ENCODE data around the gene FREM3.
"Not testable (repeated sequence)": the region's sequence is repeated elsewhere in the genome, so short reads cannot be mapped to it uniquely, and the experiment has no call there.

Gene FREM3

DNA sequence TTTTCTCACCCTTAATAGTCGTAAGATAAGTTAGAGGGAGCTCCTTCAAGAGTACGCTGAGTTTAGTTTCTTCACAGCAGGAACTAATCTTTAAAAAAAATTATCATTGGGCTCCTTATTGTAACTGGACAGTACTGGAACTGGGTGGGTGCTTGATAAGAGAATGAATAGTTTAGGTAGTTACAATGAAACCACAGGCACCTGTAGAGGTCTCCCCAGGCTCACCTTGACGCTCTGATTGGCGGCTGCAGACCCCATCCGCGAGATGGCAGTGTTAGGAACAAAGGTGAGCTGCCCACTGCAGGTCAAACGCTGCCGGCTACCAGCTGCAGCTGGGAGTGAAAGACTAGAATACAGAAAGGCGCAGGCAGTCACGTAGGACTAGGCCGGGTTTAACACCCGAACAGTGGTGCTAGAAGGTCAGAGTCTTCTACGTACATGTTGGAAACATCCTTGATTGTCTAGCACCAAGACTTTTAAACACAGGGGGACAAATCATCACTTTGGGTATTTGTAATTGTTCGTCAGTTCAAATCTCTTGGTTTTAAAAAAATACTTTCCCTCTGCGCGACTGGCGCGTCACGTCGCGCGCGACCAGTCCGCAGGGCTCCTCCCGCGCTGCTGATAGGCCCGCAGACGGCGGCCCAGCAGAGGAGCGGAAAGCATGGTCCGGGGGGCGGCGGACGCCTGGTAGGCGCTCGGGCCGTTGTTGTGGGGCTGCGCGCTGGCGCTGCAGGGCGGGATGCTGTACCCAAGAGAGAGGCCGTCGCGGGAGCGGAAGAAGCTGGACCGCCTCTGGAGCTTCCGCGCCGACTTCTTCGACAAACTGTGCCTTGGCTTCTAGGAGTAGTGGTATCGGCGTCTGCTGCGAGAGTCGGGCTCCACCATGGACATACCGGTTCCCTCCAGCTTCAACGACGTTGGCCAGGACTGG is 141.4 kb downstream of the FREM3 start:
- Mint-ChIP-seq H3K27ac (peak overlapping the region; percentile 80), H3K36me3 (no peaks in the 10 kb centered on the region), H3K9me3 (no peaks in the 10 kb centered on the region), H3K4me1 (peaks cover 21% of the 10 kb centered on the region), H3K4me3 (peak overlapping the region; percentile 96), H3K27me3 (no peaks in the 10 kb centered on the region)

DNA sequence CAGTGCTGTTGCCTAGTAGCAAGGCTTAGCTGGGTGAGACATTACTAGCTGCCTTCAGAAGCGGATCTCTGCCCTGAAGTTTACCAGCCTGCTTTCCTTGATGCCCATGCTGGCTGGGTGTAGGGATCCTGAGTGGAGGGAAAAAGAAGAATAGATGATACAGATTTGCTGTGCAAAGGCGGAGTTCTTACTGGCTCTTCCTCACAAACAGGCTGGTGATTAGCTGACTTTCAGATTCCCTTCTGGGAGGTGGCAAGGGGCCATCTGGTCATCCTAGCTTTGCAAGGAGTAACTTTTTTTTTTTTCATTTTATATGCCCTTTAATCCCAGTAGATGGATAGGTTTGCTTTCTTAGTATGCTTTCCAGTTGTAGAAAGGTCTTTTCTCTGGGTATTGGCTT is 142.2 kb downstream of the FREM3 start:
- Mint-ChIP-seq H3K4me1 (peaks cover 21% of the 10 kb centered on the region), H3K36me3 (peaks cover 2% of the 10 kb centered on the region), H3K9me3 (no peaks in the 10 kb centered on the region), H3K27ac (no peak overlapping the region), H3K4me3 (peak overlapping the region; percentile 96), H3K27me3 (no peaks in the 10 kb centered on the region)

DNA sequence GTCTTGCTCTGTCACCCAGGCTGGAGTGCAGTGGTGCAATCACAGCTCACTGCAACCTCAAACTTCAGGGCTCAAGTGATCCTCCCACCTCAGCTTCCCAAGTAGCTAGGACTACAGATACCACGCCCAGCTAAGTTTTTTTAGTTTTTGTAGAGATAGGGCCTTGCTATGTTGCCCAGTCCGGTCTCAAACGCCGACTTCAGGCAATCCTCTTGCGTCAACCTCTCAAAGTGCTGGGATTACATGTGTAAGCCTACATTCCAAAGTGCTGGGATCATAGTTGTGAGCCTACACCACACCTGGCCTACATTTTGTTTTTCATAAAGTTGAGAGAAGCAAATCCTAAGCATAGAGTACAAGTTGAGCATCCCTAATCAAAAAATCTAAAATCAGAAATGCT is 144.8 kb downstream of the FREM3 start:
- H3K36me3 Mint-ChIP-seq, result peaks cover 6% of the 10 kb centered on the region
- no peaks in the 10 kb centered on the region for H3K27me3 Mint-ChIP-seq
- no peak overlapping the region for H3K4me3 Mint-ChIP-seq
- no peak overlapping the region for H3K27ac Mint-ChIP-seq
- H3K9me3 Mint-ChIP-seq, result no peaks in the 10 kb centered on the region
- peaks cover 22% of the 10 kb centered on the region for H3K4me1 Mint-ChIP-seq

DNA sequence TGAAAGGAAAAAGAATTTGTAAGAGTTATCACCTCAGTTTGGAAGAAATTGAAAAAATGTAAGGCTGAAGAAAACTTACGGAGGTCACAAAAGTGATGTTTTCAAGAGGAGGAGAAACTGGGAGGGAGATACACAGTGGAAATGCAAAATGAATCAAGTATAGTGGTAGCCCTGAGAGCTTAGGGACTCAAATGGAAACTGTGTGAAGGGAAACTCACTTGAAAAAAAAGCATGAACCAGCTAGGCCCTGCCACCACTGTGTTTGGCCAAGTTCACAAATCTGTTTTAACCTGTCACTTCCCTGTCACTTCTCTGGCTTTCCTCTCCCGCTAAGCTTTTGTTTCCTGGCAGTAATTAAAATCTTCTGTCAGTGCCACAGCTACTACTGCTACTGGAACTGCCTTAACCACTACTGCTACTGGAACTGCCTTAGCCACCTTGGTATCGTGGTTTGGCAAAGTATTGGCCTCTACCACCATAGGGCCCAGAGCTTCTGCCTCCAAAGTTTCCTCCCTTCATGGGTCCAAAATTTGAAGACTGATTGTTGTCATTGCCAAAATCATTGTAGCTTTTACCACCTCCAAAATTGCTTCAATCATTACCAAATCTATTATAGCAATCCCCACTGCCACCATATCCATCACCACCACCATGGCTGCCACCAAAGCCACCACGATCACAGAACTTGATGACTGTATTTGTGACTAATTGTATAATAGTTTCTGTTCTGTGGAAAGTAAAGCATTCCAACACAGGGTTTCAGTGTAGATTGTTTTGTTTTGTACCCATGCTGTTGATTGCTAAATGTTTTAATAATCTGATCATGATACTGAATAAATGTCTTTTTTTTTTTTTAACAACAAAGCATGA is 145.5 kb downstream of the FREM3 start:
- Mint-ChIP-seq H3K4me1 (peaks cover 22% of the 10 kb centered on the region), H3K27me3 (no peaks in the 10 kb centered on the region), H3K36me3 (peaks cover 9% of the 10 kb centered on the region), H3K9me3 (no peaks in the 10 kb centered on the region), H3K27ac (peak overlapping the region; percentile 37), H3K4me3 (no peak overlapping the region)

DNA sequence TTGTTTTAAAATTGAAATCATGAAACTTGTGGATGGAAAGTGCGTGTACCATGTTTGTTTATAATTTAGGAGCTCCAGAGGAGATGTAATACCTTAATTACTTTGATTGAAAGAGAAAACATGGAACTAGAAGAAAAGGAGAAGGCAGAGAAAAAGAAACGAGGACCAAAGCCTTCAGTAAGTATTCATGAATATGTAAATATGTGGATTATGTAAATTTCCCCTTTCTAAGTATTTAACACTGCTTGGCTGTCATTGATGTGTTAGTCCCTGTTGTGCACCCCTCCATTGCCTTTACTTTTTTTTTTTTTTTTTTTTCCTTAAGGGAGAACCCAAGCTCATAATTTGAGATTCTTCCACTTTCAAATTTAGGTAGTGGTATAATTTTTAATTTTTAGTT is 150.5 kb downstream of the FREM3 start:
- no peaks in the 10 kb centered on the region for H3K9me3 Mint-ChIP-seq
- H3K4me1 Mint-ChIP-seq, result peaks cover 14% of the 10 kb centered on the region
- H3K36me3 Mint-ChIP-seq, result peaks cover 20% of the 10 kb centered on the region
- no peak overlapping the region for H3K4me3 Mint-ChIP-seq
- no peaks in the 10 kb centered on the region for H3K27me3 Mint-ChIP-seq
- H3K27ac Mint-ChIP-seq, result peak overlapping the region; percentile 51

DNA sequence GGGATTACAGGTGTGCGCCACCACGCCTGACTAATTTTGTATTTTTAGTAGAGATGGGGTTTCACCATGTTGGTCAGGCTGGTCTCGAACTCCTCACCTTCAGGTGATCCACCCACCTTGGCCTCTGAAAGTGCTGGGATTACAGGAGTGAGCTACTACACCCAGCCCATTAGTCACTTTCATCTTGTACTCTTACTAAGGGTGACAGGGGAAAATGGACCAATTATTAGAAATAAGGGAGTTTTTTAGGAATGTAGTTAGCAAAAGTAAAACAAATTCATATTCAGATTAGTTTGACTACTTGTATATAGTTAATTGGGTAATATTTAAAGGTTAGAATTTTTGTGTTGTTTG is 160.8 kb downstream of the FREM3 start:
- Mint-ChIP-seq H3K9me3 (no peaks in the 10 kb centered on the region), H3K27me3 (no peaks in the 10 kb centered on the region), H3K27ac (no peak overlapping the region), H3K36me3 (peaks cover 35% of the 10 kb centered on the region), H3K4me1 (peaks cover 29% of the 10 kb centered on the region), H3K4me3 (no peak overlapping the region)

DNA sequence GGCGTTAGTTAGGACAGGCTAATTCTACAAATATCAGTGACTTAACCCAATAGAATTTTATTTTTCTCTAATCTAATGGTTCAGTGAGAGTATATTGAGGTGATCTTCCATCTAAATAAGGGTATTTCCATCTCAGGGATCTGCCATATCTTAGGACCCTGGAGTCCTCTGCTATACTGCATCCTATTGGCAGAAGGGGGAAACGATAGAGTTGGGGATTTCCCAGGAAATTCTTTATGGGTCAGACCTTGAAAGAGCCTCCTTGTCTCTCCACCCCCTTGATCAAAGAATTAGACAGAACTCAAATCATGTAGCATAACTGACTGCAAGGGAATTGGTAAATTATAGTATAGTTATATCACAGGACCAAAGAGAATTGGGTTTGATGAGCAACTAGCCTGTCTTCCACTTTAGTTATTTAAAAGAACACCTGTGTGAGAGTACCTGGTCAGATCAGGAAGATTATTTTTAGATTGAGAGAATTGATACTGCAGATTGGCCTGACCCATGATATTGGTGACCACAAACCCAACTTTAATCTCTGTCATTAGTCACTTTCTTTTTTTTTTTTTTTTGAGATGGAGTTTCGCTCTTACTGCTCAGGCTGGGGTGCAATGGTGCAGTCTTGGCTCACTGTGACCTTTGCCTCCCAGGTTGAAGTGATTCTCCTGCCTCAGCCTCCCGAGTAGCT is 161.4 kb downstream of the FREM3 start:
- peaks cover 35% of the 10 kb centered on the region for H3K36me3 Mint-ChIP-seq
- H3K27ac Mint-ChIP-seq, result peak overlapping the region; percentile 78
- no peak overlapping the region for H3K4me3 Mint-ChIP-seq
- peaks cover 29% of the 10 kb centered on the region for H3K4me1 Mint-ChIP-seq
- no peaks in the 10 kb centered on the region for H3K27me3 Mint-ChIP-seq
- no peaks in the 10 kb centered on the region for H3K9me3 Mint-ChIP-seq

DNA sequence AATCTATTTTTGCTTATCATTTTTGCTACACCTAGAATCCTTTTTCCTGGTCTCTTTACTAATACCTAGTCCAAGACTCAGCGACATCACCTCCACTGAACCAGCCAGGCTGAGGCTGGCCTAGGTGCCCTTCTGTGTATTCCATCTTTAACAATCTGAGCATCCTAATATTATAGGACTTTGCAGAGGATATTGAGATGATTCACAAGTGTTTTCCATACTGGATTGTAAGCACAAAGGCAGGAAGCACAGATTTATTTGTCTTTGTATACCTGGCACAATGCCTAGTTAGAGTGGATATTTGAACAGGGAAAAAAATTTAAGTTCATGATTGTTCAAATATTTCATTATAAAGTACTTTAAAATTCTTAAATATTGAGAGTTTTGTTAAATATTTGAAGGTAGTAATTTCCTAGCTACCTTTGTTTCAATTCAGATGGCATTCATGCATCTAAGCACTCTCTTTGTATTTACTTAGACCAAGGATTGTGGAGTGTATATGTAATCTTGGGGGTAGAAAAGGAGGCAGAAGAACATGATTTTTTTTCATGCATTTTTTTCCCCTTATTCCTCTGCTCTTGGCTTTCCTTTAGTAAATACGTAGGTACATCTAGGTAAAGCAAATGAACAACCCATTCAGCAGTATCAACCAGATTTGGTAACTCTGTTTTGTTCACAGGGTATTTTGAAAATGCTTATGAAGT is 168.5 kb downstream of the FREM3 start:
- peaks cover 25% of the 10 kb centered on the region for H3K4me1 Mint-ChIP-seq
- H3K27ac Mint-ChIP-seq, result peak overlapping the region; percentile 65
- no peaks in the 10 kb centered on the region for H3K27me3 Mint-ChIP-seq
- H3K36me3 Mint-ChIP-seq, result peaks cover 33% of the 10 kb centered on the region
- H3K4me3 Mint-ChIP-seq, result no peak overlapping the region
- no peaks in the 10 kb centered on the region for H3K9me3 Mint-ChIP-seq

DNA sequence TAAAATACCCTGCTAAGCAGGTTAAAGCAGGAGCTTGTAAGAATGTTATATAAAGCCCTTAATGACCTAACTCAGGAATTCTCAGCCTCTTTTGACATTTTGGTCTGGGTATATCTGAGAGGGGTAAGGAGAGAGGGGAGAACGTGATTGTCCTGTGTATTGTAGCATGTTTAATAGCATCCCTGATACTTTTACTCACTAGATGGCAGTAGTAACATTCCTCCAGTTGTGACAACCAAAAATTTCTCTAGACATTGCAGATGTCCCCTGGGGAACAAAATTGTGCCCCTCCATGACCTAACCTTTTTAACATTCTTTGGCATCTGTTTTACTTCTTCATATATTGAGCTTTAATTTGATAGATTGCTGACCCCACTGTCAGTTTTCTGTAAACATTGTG is 169.1 kb downstream of the FREM3 start:
- Mint-ChIP-seq H3K27me3 (no peaks in the 10 kb centered on the region), H3K4me3 (no peak overlapping the region), H3K27ac (peak overlapping the region; percentile 65), H3K4me1 (peaks cover 26% of the 10 kb centered on the region), H3K36me3 (peaks cover 34% of the 10 kb centered on the region), H3K9me3 (no peaks in the 10 kb centered on the region)

DNA sequence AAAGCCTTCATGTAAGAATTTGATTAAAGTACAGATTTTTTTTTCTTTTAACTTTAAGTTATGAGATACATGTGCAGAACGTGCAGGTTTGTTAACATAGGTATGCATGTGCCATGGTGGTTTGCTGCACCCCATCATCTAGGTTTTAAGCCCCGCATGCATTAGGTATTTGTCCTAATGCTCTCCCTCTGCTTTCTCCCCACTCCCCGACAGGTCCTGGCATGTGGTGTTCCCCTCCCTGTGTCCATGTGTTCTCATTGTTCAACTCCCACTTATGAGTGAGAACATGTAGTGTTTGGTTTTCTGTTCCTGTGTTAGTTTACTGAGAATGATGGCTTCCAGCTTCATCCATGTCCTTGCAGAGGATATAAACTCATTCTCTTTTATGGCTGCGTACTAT is 172.4 kb downstream of the FREM3 start:
- H3K27me3 Mint-ChIP-seq, H3K27ac Mint-ChIP-seq, H3K9me3 Mint-ChIP-seq, H3K4me3 Mint-ChIP-seq: not testable (repeated sequence)
- Mint-ChIP-seq H3K36me3 (peaks cover 32% of the 10 kb centered on the region), H3K4me1 (peaks cover 44% of the 10 kb centered on the region)

All from activated naive CD4-positive, alpha-beta T cell treated with anti-CD3 and anti-CD28 coated beads, Interleukin-2, amount 50 U/mL, for 24 hours (primary cell).